H9 (cell line): ENCODE measurements around the gene ARHGAP22. TPM values are rescaled to one million over a fixed set of nuclear protein-coding genes. Genes with fewer than 3 reads are reported as not detected.

Experiments used
- DNase-seq: peaks from one replicate; pipeline ENCODE4 v3.0.0-alpha.2; 2017
- H2AFZ ChIP-seq: one replicate; pipeline ENCODE4 v1.6.1; 2013; ENCODE audit warnings: mild to moderate bottlenecking, low read length, control low read depth, moderate library complexity
- H2AK5ac ChIP-seq: 2 replicates; pipeline ENCODE4 v1.6.1; 2013; ENCODE audit warnings: low read length, control low read depth, mixed read lengths; ENCODE audit not compliant: insufficient read length
- H2BK120ac ChIP-seq: one replicate; pipeline ENCODE4 v1.6.1; 2013; ENCODE audit warnings: low read depth, mild to moderate bottlenecking, low read length, control low read depth, inconsistent platforms; ENCODE audit not compliant: poor library complexity, severe bottlenecking
- H2BK12ac ChIP-seq: 2 replicates; pipeline ENCODE4 v1.6.1; 2013; ENCODE audit warnings: low read length, control low read depth, mixed read lengths, low read depth; ENCODE audit not compliant: insufficient read length
- H2BK15ac ChIP-seq: 2 replicates; pipeline ENCODE4 v1.6.1; 2013; ENCODE audit warnings: low read depth, low read length, control low read depth
- H2BK20ac ChIP-seq: one replicate; pipeline ENCODE4 v1.6.1; 2013; ENCODE audit warnings: low read depth, mild to moderate bottlenecking, low read length, control low read depth, inconsistent platforms; ENCODE audit not compliant: poor library complexity, severe bottlenecking
- H2BK5ac ChIP-seq: 2 replicates; pipeline ENCODE4 v1.6.1; 2013; ENCODE audit warnings: low read length, control low read depth, mixed read lengths; ENCODE audit not compliant: insufficient read length
- H3K14ac ChIP-seq: 2 replicates; pipeline ENCODE4 v1.6.1; 2013; ENCODE audit warnings: low read length, control low read depth; ENCODE audit not compliant: insufficient read depth
- H3K18ac ChIP-seq: 2 replicates; pipeline ENCODE4 v1.6.1; 2013; ENCODE audit warnings: low read depth, mild to moderate bottlenecking, mixed read lengths, low read length, control low read depth; ENCODE audit not compliant: insufficient read length
- H3K23ac ChIP-seq: 2 replicates; pipeline ENCODE4 v1.6.1; 2013; ENCODE audit warnings: low read length, control low read depth, mixed read lengths, low read depth; ENCODE audit not compliant: insufficient read length
- H3K23me2 ChIP-seq: 2 replicates; pipeline ENCODE4 v1.6.1; 2013; ENCODE audit warnings: low read depth, mild to moderate bottlenecking, mixed read lengths, low read length, control low read depth; ENCODE audit not compliant: insufficient read length, poor library complexity, severe bottlenecking
- H3K27ac ChIP-seq: 2 replicates; pipeline ENCODE4 v1.5.1; 2013; ENCODE audit warnings: low read length, control low read depth, mixed read lengths, low read depth; ENCODE audit not compliant: insufficient read length
- H3K27me3 ChIP-seq: 2 replicates; pipeline ENCODE4 v1.6.1; 2013; ENCODE audit warnings: low read length, control low read depth, inconsistent platforms; ENCODE audit not compliant: insufficient read depth
- H3K4ac ChIP-seq: 2 replicates; pipeline ENCODE4 v1.6.1; 2013; ENCODE audit warnings: low read depth, mild to moderate bottlenecking, control low read depth, inconsistent platforms, low read length, moderate library complexity
- H3K4me1 ChIP-seq: 2 replicates; pipeline ENCODE4 v1.6.1; 2013; ENCODE audit warnings: low read length, control low read depth, inconsistent platforms; ENCODE audit not compliant: insufficient read depth
- H3K4me2 ChIP-seq: 2 replicates; pipeline ENCODE4 v1.6.1; 2013; ENCODE audit warnings: low read length, control low read depth, mixed read lengths; ENCODE audit not compliant: insufficient read length, insufficient read depth
- H3K56ac ChIP-seq: 2 replicates; pipeline ENCODE4 v1.6.1; 2013; ENCODE audit warnings: low read depth, mild to moderate bottlenecking, mixed read lengths, low read length, control low read depth; ENCODE audit not compliant: insufficient read length
- H3K79me1 ChIP-seq: 2 replicates; pipeline ENCODE4 v1.6.1; 2013; ENCODE audit warnings: low read depth, mild to moderate bottlenecking, moderate library complexity, low read length, control low read depth, inconsistent platforms; ENCODE audit not compliant: insufficient read depth, poor library complexity, severe bottlenecking
- H3K79me2 ChIP-seq: 2 replicates; pipeline ENCODE4 v1.6.1; 2013; ENCODE audit warnings: low read length, control low read depth, inconsistent platforms; ENCODE audit not compliant: insufficient read depth
- H3K9ac ChIP-seq: 2 replicates; pipeline ENCODE4 v1.6.1; 2013; ENCODE audit warnings: low read length, control low read depth, mixed read lengths; ENCODE audit not compliant: insufficient read length; ENCODE audit errors: extremely low read depth
- H3K9me3 ChIP-seq: one replicate; pipeline ENCODE4 v1.6.1; 2013; ENCODE audit warnings: low read depth, low read length, inconsistent platforms; ENCODE audit not compliant: control insufficient read depth
- H3T11ph ChIP-seq: one replicate; pipeline ENCODE4 v1.6.1; 2013; ENCODE audit warnings: mild to moderate bottlenecking, low read length, control low read depth, inconsistent platforms
- H4K20me1 ChIP-seq: one replicate; pipeline ENCODE4 v1.6.1; 2013; ENCODE audit not compliant: control insufficient read depth, insufficient read length, insufficient read depth
- H4K5ac ChIP-seq: 2 replicates; pipeline ENCODE4 v1.6.1; 2013; ENCODE audit warnings: low read depth, mild to moderate bottlenecking, mixed read lengths, low read length, control low read depth; ENCODE audit not compliant: insufficient read length
- H4K8ac ChIP-seq: replicated peaks from 2 replicates; pipeline ENCODE4 v1.6.1; 2013; ENCODE audit warnings: low read length, control low read depth, mixed read lengths, low read depth; ENCODE audit not compliant: insufficient read length
- H4K91ac ChIP-seq: 2 replicates; pipeline ENCODE4 v1.6.1; 2013; ENCODE audit warnings: low read depth, mild to moderate bottlenecking, moderate library complexity, mixed read lengths, low read length, control low read depth; ENCODE audit not compliant: insufficient read length
- H3K27ac Mint-ChIP-seq, 3 experiments: 2 replicates in 2 of 3; 3 replicates in 1 of 3; pipeline ENCODE4 v1.8.0; 2020 to 2021; ENCODE audit warnings: mixed read lengths in 3 of 3, mild to moderate bottlenecking in 1 of 3, moderate library complexity in 1 of 3
- H3K27me3 Mint-ChIP-seq: 2 replicates; pipeline ENCODE4 v1.8.0; 2021; ENCODE audit warnings: low read depth, mild to moderate bottlenecking, moderate library complexity, mixed read lengths
- H3K36me3 Mint-ChIP-seq, 3 experiments: 2 replicates in 2 of 3; 3 replicates in 1 of 3; pipeline ENCODE4 v1.8.0; 2020 to 2021; ENCODE audit warnings: low read depth in 3 of 3, mixed read lengths in 3 of 3; ENCODE audit not compliant: insufficient read depth in 1 of 3
- H3K4me1 Mint-ChIP-seq, 2 experiments: 2 replicates each; pipeline ENCODE4 v1.8.0; 2020; ENCODE audit warnings: mixed read lengths in 2 of 2
- H3K4me3 Mint-ChIP-seq, 2 experiments: 2 replicates in 1 of 2; 3 replicates in 1 of 2; pipeline ENCODE4 v1.8.0; 2020 to 2021; ENCODE audit warnings: mild to moderate bottlenecking in 2 of 2, mixed read lengths in 2 of 2, moderate library complexity in 1 of 2
- H3K9me3 Mint-ChIP-seq, 2 experiments: 2 replicates in 1 of 2; 3 replicates in 1 of 2; pipeline ENCODE4 v1.8.0; 2020; ENCODE audit warnings: mild to moderate bottlenecking in 2 of 2, mixed read lengths in 2 of 2, moderate library complexity in 1 of 2
- WGBS: extraction: QIAGEN DNeasy Blood & Tissue Kit; methylation state at CpG from one replicate; pipeline ENCODE4 v1.1.7; 2013; ENCODE audit warnings: missing lambda C conversion rate, low lambda C conversion rate, mixed read lengths; ENCODE audit not compliant: insufficient read length; ENCODE audit errors: extremely low coverage; 5-methylcytosine and 5-hydroxymethylcytosine counted together
- total RNA-seq: library from RNA; stranded (reverse); gene quantifications from 2 replicates; pipeline ENCODE4 v1.2.1, GENCODE V29; 2021
- TF ChIP-seq, protein P1 (sequence below): fragments of 200-600 bp; sonication (generic); conservative IDR thresholded peaks from 3 replicates; pipeline ENCODE4 v1.8.0; 2021; ENCODE audit warnings: antibody characterized with exemption, mild to moderate bottlenecking

Gene ARHGAP22
- total RNA-seq, 1 experiment from 2014 or later = 7.4 TPM

DNA sequence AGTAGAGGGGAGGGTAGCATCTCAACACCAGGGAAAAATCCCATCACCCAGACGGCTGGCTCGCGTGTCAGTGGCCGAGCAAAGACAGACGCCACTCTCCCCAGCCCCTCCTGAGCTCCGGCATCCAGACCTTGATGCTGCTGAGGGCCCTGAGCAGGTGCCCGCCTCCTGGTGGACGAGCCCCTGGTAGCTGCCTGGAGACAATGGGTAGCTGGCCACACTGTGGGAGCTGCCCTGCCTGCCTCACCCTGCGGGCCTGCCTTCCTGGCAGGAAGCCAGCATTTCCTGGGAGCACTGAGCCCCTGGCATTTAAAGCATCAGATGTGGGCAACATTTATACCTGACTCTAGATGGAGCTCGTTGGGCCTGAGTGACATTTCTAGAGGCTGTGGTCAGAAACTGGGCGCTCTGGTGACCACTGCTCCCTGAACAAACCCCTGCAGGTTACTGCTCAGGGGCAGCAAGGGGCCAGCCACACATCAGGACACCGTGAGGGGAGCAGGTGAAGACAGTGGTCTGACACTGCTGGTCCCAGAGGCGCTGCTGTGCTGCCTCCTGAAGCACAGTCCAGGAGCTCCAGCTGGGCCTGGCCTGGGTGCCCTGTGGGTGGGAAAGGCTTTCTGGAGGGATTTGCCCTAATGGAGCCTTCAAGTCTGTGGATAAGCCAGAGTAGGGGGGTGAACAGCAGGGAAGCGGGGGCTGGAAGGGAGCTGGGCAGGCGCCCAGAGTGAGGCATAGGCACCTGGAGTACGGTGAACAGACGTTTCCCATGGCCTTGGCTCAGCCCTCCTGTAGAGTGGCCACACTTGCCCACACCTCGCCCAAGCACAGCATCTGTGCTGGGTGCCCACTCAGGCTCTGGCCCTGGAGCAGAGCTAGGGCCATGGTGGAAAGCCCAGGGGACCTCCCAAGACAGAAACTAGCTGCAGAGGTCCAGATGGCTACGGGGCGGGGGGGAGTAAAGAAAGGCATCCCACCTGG is 159.7 kb downstream of the ARHGAP22 start:
- no peak overlapping the region for H3K4me2 ChIP-seq
- H4K20me1 ChIP-seq = no peaks in the 10 kb centered on the region
- H3K9ac ChIP-seq = no peak overlapping the region
- no peak overlapping the region for H3K27ac ChIP-seq
- WGBS = no CpG with 5 or more reads among the region's 20 CpGs
- no peak overlapping the region for H3T11ph ChIP-seq
- no peak overlapping the region for H3K18ac ChIP-seq
- no peak overlapping the region for H2BK120ac ChIP-seq
- H3K4ac ChIP-seq = no peak overlapping the region
- no peak overlapping the region for H2BK20ac ChIP-seq
- Mint-ChIP-seq H3K4me3 (peak overlapping the region in 1 of 2 experiments; percentile 41; a peak in 1 of 5 replicates), H3K27me3 (no peaks in the 10 kb centered on the region), H3K27ac (peak overlapping the region; percentile 49 to 79 (median 68); a peak in 4 of 7 replicates), H3K9me3 (no peaks in the 10 kb centered on the region), H3K4me1 (peaks cover 22 to 23% of the 10 kb centered on the region in 2 experiments), H3K36me3 (peaks cover 2 to 7% (median 2%) of the 10 kb centered on the region in 3 experiments; a peak in 5 of 7 replicates)
- H2BK12ac ChIP-seq = no peak overlapping the region
- no peak overlapping the region for H2BK5ac ChIP-seq
- H2AFZ ChIP-seq = no peak overlapping the region
- no peaks in the 10 kb centered on the region for H3K27me3 ChIP-seq
- no peak overlapping the region for H3K56ac ChIP-seq
- H3K4me1 ChIP-seq = no peaks in the 10 kb centered on the region
- no peak overlapping the region for H4K8ac ChIP-seq
- H4K5ac ChIP-seq = no peak overlapping the region
- no peak overlapping the region for H3K23ac ChIP-seq
- H2AK5ac ChIP-seq = no peak overlapping the region
- no peaks in the 10 kb centered on the region for H3K23me2 ChIP-seq
- TF ChIP-seq, protein P1, sequence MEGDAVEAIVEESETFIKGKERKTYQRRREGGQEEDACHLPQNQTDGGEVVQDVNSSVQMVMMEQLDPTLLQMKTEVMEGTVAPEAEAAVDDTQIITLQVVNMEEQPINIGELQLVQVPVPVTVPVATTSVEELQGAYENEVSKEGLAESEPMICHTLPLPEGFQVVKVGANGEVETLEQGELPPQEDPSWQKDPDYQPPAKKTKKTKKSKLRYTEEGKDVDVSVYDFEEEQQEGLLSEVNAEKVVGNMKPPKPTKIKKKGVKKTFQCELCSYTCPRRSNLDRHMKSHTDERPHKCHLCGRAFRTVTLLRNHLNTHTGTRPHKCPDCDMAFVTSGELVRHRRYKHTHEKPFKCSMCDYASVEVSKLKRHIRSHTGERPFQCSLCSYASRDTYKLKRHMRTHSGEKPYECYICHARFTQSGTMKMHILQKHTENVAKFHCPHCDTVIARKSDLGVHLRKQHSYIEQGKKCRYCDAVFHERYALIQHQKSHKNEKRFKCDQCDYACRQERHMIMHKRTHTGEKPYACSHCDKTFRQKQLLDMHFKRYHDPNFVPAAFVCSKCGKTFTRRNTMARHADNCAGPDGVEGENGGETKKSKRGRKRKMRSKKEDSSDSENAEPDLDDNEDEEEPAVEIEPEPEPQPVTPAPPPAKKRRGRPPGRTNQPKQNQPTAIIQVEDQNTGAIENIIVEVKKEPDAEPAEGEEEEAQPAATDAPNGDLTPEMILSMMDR = peak; percentile 32; the same call in 2 of the 3 replicates
- no peaks in the 10 kb centered on the region for H3K9me3 ChIP-seq
- H4K91ac ChIP-seq = no peak overlapping the region
- H3K79me1 ChIP-seq = no peaks in the 10 kb centered on the region
- DNase-seq = peak; percentile 61
- H3K14ac ChIP-seq = no peak overlapping the region
- no peaks in the 10 kb centered on the region for H3K79me2 ChIP-seq
- no peak overlapping the region for H2BK15ac ChIP-seq
